Progenitor cell of endocrine pancreas (in vitro differentiated cells): ENCODE results near the gene MVB12B. TPM values are rescaled to one million over a fixed set of nuclear protein-coding genes. Genes with fewer than 3 reads are reported as not detected.
"Not testable (repeated sequence)": the region's sequence is repeated elsewhere in the genome, so short reads cannot be mapped to it uniquely, and the experiment has no call there.

Experiments
- DNase-seq: peaks from one replicate; pipeline ENCODE4 v3.0.0; 2021; ENCODE audit warnings: low spot score; ENCODE audit not compliant: unreplicated experiment
- H3K27ac Mint-ChIP-seq: 2 replicates; pipeline ENCODE4 v1.8.0; 2021; ENCODE audit warnings: mild to moderate bottlenecking, moderate library complexity, mixed read lengths
- H3K27me3 Mint-ChIP-seq: 2 replicates; pipeline ENCODE4 v1.8.0; 2021; ENCODE audit warnings: mixed read lengths
- H3K36me3 Mint-ChIP-seq: 2 replicates; pipeline ENCODE4 v1.8.0; 2022; ENCODE audit warnings: mixed read lengths; ENCODE audit not compliant: insufficient read depth
- H3K4me1 Mint-ChIP-seq: 2 replicates; pipeline ENCODE4 v1.8.0; 2021; ENCODE audit warnings: low read depth, mixed read lengths
- H3K4me3 Mint-ChIP-seq: 2 replicates; pipeline ENCODE4 v1.8.0; 2021; ENCODE audit warnings: low read depth, mild to moderate bottlenecking, moderate library complexity, mixed read lengths
- H3K9me3 Mint-ChIP-seq: 2 replicates; pipeline ENCODE4 v1.8.0; 2021; ENCODE audit warnings: low read depth, mixed read lengths
- total RNA-seq: library from RNA; stranded (reverse); gene quantifications from 2 replicates; pipeline ENCODE4 v1.2.1, GENCODE V29; 2021
- TF ChIP-seq, protein P1 (sequence below): fragments of 200-600 bp; sonication (generic); IDR thresholded peaks from one replicate; pipeline ENCODE4 v1.5.0; 2021; ENCODE audit warnings: antibody characterized with exemption, mild to moderate bottlenecking; ENCODE audit not compliant: unreplicated experiment

Gene MVB12B
- total RNA-seq, 1 donor from 2014 or later: 34.6 TPM

DNA sequence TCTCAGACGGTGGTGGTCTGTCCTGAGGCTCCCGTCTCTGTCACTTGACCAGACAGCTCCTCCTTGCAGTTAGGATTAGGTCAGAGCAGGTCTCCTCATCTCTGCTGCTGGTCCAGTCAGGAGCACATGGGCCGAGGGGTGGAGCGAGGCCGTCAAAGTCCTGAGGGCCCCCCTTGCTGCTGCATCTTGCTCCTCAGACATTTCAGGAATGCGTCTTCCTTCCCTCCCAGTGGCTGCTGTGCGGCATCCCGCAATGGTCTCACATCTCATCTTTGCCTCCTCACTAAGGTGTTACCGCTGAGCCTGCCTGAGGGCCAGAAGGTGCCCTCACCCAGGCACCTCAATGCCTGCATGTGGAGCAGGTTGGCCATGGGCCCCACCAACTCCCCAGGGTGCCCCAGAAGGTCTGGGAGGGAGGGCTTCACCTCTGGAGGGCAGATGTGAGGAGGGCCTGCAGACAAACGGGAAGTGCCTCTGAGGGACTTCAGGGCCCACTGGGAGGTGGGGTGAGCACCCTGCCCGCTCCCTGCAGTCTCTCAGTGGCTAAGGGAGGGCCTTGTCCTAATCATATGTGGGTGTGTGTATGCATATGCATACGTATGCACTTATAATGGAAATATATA is 149.4 kb downstream of the MVB12B start:
- Mint-ChIP-seq H3K9me3 (no peaks in the 10 kb centered on the region), H3K4me1 (peaks cover 13% of the 10 kb centered on the region), H3K36me3 (peaks cover 16% of the 10 kb centered on the region), H3K27ac (no peak overlapping the region), H3K27me3 (no peaks in the 10 kb centered on the region), H3K4me3 (no peak overlapping the region)
- TF ChIP-seq, protein P1, sequence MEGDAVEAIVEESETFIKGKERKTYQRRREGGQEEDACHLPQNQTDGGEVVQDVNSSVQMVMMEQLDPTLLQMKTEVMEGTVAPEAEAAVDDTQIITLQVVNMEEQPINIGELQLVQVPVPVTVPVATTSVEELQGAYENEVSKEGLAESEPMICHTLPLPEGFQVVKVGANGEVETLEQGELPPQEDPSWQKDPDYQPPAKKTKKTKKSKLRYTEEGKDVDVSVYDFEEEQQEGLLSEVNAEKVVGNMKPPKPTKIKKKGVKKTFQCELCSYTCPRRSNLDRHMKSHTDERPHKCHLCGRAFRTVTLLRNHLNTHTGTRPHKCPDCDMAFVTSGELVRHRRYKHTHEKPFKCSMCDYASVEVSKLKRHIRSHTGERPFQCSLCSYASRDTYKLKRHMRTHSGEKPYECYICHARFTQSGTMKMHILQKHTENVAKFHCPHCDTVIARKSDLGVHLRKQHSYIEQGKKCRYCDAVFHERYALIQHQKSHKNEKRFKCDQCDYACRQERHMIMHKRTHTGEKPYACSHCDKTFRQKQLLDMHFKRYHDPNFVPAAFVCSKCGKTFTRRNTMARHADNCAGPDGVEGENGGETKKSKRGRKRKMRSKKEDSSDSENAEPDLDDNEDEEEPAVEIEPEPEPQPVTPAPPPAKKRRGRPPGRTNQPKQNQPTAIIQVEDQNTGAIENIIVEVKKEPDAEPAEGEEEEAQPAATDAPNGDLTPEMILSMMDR: no peak
- no peak for DNase-seq

DNA sequence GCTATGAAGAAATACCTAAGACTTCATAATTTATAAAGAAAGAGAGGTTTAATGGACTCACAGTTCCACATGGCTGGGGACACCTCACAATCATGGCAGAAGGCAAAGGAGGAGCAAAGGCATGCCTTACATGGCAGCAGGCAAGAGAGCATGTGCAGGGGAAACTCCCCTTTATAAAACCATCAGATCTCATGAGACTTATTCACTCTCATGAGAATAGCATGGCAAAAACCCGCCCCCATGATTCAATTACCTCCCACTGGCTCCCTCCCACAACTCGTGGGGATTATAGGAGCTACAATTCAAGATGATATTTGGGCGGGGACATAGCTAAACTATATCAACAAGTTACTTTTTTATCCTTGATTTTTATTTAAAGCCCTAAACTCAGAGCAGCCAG is 150.8 kb downstream of the MVB12B start:
- DNase-seq, H3K4me1 Mint-ChIP-seq, H3K27me3 Mint-ChIP-seq, H3K9me3 Mint-ChIP-seq, H3K4me3 Mint-ChIP-seq, H3K27ac Mint-ChIP-seq: not testable (repeated sequence)
- peaks cover 16% of the 10 kb centered on the region for H3K36me3 Mint-ChIP-seq

DNA sequence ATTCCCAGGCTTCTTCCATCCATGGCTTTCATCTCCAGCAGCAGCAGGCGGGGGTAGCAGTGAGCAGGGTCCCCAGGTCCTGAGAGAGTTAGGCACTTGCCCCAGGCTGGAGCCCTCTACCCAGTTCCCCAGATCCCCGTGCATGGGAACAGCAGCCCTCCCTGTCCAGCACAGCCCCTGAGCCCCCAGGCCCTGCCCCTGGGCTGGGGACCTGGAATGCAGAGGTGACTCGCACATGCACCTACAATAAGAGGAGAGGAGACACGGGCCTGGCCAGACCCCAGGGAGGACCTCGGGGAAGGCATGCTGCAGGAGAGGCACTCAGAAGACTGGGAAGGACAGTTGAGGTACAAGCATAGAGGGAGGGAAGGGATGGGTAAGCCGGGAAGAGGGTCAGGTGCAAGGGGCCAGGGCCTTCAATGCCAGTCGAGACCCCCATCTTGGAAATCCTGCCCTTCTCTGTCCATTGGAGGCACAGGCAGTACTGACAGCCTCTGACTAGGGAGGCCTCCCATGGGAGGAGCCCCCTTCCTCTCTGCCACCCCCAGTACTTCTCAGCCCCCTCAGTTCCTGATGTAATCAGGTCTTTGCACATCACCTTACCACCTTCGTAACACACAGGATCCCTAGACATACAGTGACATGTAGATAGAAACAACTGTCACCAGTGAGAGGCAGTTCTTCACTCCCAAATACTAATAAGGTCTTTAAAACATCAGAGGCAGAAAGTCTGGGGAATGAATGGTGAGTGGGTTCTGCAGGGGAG is 151.8 kb downstream of the MVB12B start:
- no peak overlapping the region for H3K4me3 Mint-ChIP-seq
- H3K36me3 Mint-ChIP-seq: peaks cover 16% of the 10 kb centered on the region
- TF ChIP-seq, protein P1: no peak
- H3K9me3 Mint-ChIP-seq: no peaks in the 10 kb centered on the region
- no peaks in the 10 kb centered on the region for H3K4me1 Mint-ChIP-seq
- no peaks in the 10 kb centered on the region for H3K27me3 Mint-ChIP-seq
- no peak overlapping the region for H3K27ac Mint-ChIP-seq
- no peak for DNase-seq

DNA sequence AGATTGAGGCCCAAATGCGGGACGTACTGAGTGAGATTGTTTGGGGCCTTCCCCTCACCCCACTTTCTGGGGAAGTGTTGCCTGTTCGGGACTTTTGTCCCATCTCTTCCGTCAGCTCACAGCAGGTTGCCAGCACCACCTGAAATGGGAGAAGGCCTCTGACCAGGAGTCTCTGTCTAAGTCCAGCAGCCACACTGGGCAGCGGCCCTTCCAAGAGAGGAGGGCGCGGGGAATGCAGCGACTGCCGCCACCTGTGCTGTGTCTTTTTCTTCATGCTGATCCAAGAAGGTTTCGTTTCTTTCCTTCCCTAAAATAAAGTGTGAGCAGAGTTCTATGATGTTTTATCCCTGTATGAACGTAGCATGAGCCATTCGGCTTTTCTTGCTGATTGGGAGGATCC is 152.9 kb downstream of the MVB12B start:
- H3K4me1 Mint-ChIP-seq: no peaks in the 10 kb centered on the region
- H3K27me3 Mint-ChIP-seq: no peaks in the 10 kb centered on the region
- DNase-seq: no peak
- H3K27ac Mint-ChIP-seq: no peak overlapping the region
- H3K4me3 Mint-ChIP-seq: no peak overlapping the region
- TF ChIP-seq, protein P1: no peak
- H3K36me3 Mint-ChIP-seq: peaks cover 15% of the 10 kb centered on the region
- no peaks in the 10 kb centered on the region for H3K9me3 Mint-ChIP-seq

DNA sequence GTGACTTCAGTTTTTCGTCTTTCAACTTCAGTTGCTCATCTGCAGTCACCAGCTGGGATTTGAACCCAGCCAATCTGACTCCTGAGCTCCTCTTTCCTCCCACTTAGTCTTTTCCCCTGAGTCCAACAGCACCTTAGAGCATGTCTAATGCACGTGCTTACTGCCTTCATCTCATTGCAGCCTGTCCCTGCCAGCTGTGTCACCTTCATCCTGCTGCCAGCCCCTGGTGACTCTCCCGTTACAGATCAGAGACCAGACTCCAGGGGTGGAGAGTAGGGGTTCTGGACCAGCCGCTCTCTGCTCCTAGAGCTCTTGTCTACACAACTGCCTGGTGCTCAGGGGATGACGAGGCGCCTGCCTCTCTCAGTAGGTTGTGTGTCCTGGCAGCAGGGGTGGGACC is 154.2 kb downstream of the MVB12B start:
- peaks cover 9% of the 10 kb centered on the region for H3K36me3 Mint-ChIP-seq
- no peak for DNase-seq
- no peak overlapping the region for H3K4me3 Mint-ChIP-seq
- H3K27me3 Mint-ChIP-seq: no peaks in the 10 kb centered on the region
- H3K4me1 Mint-ChIP-seq: no peaks in the 10 kb centered on the region
- TF ChIP-seq, protein P1: no peak
- H3K27ac Mint-ChIP-seq: peak overlapping the region; percentile 3
- no peaks in the 10 kb centered on the region for H3K9me3 Mint-ChIP-seq

DNA sequence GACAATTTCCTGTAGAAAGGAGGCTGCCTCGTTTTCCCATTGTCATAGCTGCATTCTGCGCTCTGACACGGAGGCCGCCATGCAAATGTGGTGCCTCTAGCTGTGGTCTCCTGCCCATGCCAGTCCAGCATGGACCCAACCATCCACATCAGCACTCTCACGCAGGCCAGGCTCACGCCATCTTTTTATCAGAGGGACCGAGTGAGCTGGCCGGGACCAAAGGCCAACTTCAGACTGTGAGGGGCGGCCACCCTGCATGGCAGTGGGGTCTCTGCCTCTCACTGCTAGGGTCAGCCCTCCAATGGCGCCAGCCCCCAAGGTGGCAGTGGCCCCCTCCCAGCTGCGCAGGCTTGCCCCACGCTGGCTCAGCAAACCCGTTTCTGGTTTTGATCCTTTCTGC is 155.2 kb downstream of the MVB12B start:
- DNase-seq: no peak
- H3K36me3 Mint-ChIP-seq: peaks cover 7% of the 10 kb centered on the region
- H3K9me3 Mint-ChIP-seq: no peaks in the 10 kb centered on the region
- H3K4me1 Mint-ChIP-seq: no peaks in the 10 kb centered on the region
- no peaks in the 10 kb centered on the region for H3K27me3 Mint-ChIP-seq
- TF ChIP-seq, protein P1: no peak
- H3K27ac Mint-ChIP-seq: no peak overlapping the region
- no peak overlapping the region for H3K4me3 Mint-ChIP-seq
